ENCODE measurements around the gene RAB37. TPM values are rescaled to one million over a fixed set of nuclear protein-coding genes. Genes with fewer than 3 reads are reported as not detected.

RAB37 gene
- total RNA-seq, 2 donors from 2014 or later, result 0.89 to 0.90 TPM

DNA sequence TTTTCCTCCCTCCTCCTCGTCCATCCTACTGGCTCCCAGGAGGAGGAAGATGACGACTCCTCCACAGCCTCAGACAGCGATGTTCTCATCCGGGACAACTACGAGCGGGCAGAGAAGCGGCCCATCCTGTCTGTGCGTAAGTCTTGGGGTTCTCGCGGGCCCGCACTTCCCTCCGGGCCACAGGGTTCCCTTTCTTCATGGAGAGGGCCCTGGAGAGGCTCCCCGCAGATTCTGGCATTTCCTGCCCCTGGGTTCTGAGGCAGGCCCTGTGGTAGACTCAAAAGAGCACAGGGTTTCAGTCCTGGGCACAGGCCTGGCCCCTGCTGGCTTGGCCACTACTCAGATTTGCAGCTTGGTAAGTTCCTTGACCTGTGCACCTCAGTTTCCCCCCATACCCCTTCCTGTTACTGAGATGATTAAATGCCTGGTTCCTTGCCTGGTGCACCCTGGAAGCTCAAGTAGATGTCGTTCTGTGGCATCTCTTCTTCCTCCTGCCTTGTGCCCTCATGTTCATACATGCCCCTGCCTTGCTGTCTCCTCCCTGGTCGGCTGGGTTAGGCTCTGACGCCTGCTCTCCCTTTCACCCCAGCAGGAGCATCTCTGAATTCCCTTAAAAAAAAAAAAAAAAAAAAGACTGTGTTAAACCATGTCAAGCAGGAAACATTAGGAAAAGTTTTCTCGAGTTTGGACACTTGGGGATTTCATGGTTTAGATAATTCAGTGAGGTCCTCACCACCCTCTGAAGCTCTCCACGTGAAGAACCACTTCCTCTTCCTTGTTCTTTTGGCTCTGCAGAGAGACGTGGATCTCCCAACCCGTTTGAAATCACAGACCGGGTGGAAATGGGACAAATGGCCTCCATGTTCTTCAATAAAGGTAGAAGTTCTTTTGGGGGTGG is 53.4 kb downstream of the RAB37 start:
- no peak overlapping the region for H3K27ac ChIP-seq
- H3K36me3 ChIP-seq, result peaks cover 21% of the 10 kb centered on the region
- no peak for DNase-seq (ENCODE audit: low spot score)
- H3K4me1 ChIP-seq, result peaks cover 0 to 7% of the 10 kb centered on the region in 2 donors
- TF ChIP-seq, protein P1, sequence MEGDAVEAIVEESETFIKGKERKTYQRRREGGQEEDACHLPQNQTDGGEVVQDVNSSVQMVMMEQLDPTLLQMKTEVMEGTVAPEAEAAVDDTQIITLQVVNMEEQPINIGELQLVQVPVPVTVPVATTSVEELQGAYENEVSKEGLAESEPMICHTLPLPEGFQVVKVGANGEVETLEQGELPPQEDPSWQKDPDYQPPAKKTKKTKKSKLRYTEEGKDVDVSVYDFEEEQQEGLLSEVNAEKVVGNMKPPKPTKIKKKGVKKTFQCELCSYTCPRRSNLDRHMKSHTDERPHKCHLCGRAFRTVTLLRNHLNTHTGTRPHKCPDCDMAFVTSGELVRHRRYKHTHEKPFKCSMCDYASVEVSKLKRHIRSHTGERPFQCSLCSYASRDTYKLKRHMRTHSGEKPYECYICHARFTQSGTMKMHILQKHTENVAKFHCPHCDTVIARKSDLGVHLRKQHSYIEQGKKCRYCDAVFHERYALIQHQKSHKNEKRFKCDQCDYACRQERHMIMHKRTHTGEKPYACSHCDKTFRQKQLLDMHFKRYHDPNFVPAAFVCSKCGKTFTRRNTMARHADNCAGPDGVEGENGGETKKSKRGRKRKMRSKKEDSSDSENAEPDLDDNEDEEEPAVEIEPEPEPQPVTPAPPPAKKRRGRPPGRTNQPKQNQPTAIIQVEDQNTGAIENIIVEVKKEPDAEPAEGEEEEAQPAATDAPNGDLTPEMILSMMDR (IDR thresholded peaks at IDR 0.05), result no peak
- no peak overlapping the region for H3K4me3 ChIP-seq
- no peaks in the 10 kb centered on the region for H3K27me3 ChIP-seq
- H3K9me3 ChIP-seq, result no peaks in the 10 kb centered on the region

DNA sequence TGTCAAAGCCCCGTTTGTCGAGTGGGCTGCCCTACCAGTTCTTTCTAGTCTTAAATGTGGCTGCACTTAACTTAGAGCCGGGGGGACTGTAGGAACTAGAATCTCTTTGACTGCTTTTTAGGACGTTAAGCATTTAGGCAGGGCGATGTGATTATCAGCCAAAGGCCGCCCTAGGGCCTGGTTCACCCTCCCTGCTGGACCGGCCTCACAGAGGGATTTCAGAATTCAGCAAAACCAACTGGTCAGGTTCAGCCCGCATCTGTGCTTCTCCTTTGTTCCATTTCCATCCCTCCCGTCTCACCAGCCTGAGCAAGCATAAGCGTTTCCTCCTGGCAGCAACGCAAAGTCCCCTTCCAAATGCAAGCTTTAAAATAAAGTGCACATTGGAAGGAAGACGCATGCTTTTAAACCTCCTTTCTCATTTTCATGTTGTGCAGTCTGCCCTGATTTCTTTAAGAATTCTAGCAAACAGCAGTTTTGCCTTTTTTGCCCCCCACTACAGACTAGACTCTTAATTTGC is 55.6 kb downstream of the RAB37 start:
- no peaks in the 10 kb centered on the region for H3K9me3 ChIP-seq
- TF ChIP-seq, protein P1 (IDR thresholded peaks at IDR 0.05), result no peak
- H3K36me3 ChIP-seq, result peaks cover 25% of the 10 kb centered on the region
- H3K4me1 ChIP-seq, result peaks cover 0 to 7% of the 10 kb centered on the region in 2 donors
- no peak for DNase-seq (ENCODE audit: low spot score)
- H3K4me3 ChIP-seq, result no peak overlapping the region
- H3K27ac ChIP-seq, result no peak overlapping the region
- no peaks in the 10 kb centered on the region for H3K27me3 ChIP-seq

DNA sequence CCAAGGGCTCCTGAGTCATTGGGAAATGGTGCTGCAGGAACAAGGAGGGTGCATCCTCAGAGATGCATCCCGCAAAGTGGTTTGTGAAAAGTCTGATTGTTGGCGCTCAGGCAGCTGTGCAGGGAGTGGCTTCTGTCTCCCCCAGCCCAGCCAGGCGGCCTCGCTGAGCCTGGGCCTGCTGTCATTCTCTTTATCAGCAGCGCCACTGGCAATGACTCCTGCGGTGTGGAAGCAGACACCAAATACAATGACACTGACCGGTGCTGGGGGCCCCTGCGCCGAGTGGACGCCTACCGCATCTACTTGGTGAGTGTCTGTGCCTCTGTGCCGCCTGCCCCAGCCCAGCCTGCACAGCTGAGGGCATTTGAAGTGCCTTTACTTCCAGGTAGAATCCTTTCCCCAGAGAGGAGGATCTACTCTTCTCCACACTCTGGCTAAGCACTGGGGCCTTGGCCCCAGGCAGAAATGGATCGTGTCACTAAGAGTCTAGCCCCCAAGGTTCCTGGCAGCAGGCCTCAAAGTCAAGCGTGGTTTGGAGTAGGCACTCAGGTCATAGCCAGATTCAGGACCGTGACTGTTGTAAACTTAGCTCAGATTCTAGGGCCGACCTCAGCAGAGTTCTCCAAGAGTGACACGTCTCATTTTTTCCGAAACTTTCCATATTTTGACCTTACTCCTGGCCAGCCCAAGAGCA is 58.4 kb downstream of the RAB37 start:
- Histone ChIP-seq H3K36me3 (peaks cover 20% of the 10 kb centered on the region), H3K4me3 (no peak overlapping the region), H3K27me3 (no peaks in the 10 kb centered on the region), H3K27ac (no peak overlapping the region), H3K4me1 (peaks cover 0 to 7% of the 10 kb centered on the region in 2 donors), H3K9me3 (no peaks in the 10 kb centered on the region)
- TF ChIP-seq, protein P1 (IDR thresholded peaks at IDR 0.05), result no peak
- DNase-seq (ENCODE audit: low spot score), result no peak

DNA sequence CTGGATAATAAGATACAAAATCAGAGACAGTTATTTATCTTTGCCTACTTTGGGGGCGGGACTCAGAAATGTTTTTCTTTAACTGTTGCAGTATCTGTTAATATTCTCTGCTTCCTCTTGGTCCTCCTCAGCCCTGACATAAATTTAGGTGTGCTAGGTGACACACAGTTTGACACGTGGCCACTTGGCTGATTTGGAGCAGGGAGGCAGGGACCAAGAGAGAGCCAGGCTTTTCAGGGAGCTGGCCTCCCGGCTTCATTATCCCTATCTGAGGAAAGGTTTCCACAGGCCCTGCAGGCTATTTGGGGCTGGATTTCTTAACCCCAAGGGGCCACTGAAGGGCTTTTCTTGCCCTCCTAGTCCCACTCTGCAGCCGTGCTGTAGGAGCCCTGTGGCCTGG is 59.2 kb downstream of the RAB37 start:
- Histone ChIP-seq H3K36me3 (peaks cover 17% of the 10 kb centered on the region), H3K4me3 (no peak overlapping the region), H3K27me3 (no peaks in the 10 kb centered on the region), H3K27ac (no peak overlapping the region), H3K9me3 (no peaks in the 10 kb centered on the region), H3K4me1 (peaks cover 0 to 3% of the 10 kb centered on the region in 2 donors)
- no peak for DNase-seq (ENCODE audit: low spot score)
- TF ChIP-seq, protein P1 (IDR thresholded peaks at IDR 0.05), result no peak

DNA sequence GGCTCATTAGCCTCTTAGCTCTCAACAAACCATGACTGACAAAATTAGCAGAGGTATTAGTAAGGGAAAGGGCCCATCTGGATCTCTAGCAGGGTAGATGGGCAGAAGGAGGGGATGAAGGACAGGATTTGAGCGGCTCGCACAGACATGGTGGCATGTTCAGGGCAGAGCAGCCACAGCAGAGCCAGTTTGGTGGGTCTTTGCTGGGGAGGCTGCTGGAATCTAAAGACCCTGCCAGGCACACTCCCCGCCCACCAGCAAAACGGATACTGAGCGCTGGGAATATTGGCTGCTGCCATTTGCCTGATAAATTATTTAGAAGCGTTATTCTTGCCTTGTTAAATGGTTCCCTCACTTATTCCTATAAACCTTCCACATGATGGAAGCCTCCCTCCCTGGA is 59.8 kb downstream of the RAB37 start:
- H3K4me3 ChIP-seq, result no peak overlapping the region
- DNase-seq (ENCODE audit: low spot score), result no peak
- H3K27me3 ChIP-seq, result no peaks in the 10 kb centered on the region
- TF ChIP-seq, protein P1 (IDR thresholded peaks at IDR 0.05), result no peak
- no peaks in the 10 kb centered on the region for H3K4me1 ChIP-seq
- H3K27ac ChIP-seq, result no peak overlapping the region
- H3K36me3 ChIP-seq, result peaks cover 17% of the 10 kb centered on the region
- no peaks in the 10 kb centered on the region for H3K9me3 ChIP-seq

Small RNAs within 50 kb of the gene (microRNA-seq; reads per million reads assigned to microRNA genes)
- 21.2 to 29.7 reads per million in 2 donors for gene MIR3615 (ENCODE audit: borderline number of aligned reads in 2 of 2, borderline replicate concordance in 1 of 2)

Other genes starting within 250 kb of the RAB37 start
- under 1 TPM in 1 of 2 donors, not detected in 1; 0.31 TPM for gene CD300LB, start 205.8 kb upstream of the RAB37 start, total RNA-seq
- gene CD300C, start 191.1 kb upstream of the RAB37 start, total RNA-seq, result under 1 TPM in 1 of 2 donors, not detected in 1; 0.98 TPM
- gene CD300H, start 169.7 kb upstream of the RAB37 start, total RNA-seq, result not detected
- not detected for gene CD300LD, start 145.0 kb upstream of the RAB37 start, total RNA-seq
- gene CD300E, start 113.5 kb upstream of the RAB37 start, total RNA-seq, result 1 to 10 TPM in 1 of 2 donors, under 1 TPM in 1; 0.52 to 1.0 TPM
- gene CD300LF, start 24.3 kb upstream of the RAB37 start, total RNA-seq, result under 1 TPM in 1 of 2 donors, not detected in 1; 0.71 TPM
- gene NHERF1, start 11.4 kb downstream of the RAB37 start, total RNA-seq, result 10 to 100 TPM; 20.2 to 30.9 TPM
- gene NAT9, start 39.1 kb downstream of the RAB37 start, total RNA-seq, result 10 to 100 TPM; 16.2 to 18.7 TPM
- 10 to 100 TPM; 27.6 to 34.4 TPM for gene GRIN2C, start 122.6 kb downstream of the RAB37 start, total RNA-seq
- gene FDXR, start 135.7 kb downstream of the RAB37 start, total RNA-seq, result 1 to 10 TPM; 4.1 to 7.9 TPM
- gene FADS6, start 156.4 kb downstream of the RAB37 start, total RNA-seq, result not detected
- under 1 TPM; 0.20 to 0.22 TPM for gene USH1G, start 186.0 kb downstream of the RAB37 start, total RNA-seq
- not detected for gene OTOP2, start 187.0 kb downstream of the RAB37 start, total RNA-seq
- gene OTOP3, start 198.6 kb downstream of the RAB37 start, total RNA-seq, result not detected
- 10 to 100 TPM; 10.6 to 11.7 TPM for gene HID1, start 235.5 kb downstream of the RAB37 start, total RNA-seq